H9 (cell line): Measurements from ENCODE around the gene AKR7A2. TPM values are rescaled to one million over a fixed set of nuclear protein-coding genes. Genes with fewer than 3 reads are reported as not detected.

Source experiments
- DNase-seq: peaks from one replicate; pipeline ENCODE4 v3.0.0-alpha.2; 2017
- H2AFZ ChIP-seq: one replicate; pipeline ENCODE4 v1.6.1; 2013; ENCODE audit warnings: mild to moderate bottlenecking, low read length, control low read depth, moderate library complexity
- H2AK5ac ChIP-seq: 2 replicates; pipeline ENCODE4 v1.6.1; 2013; ENCODE audit warnings: low read length, control low read depth, mixed read lengths; ENCODE audit not compliant: insufficient read length
- H2BK120ac ChIP-seq: one replicate; pipeline ENCODE4 v1.6.1; 2013; ENCODE audit warnings: low read depth, mild to moderate bottlenecking, low read length, control low read depth, inconsistent platforms; ENCODE audit not compliant: poor library complexity, severe bottlenecking
- H2BK12ac ChIP-seq: 2 replicates; pipeline ENCODE4 v1.6.1; 2013; ENCODE audit warnings: low read length, control low read depth, mixed read lengths, low read depth; ENCODE audit not compliant: insufficient read length
- H2BK15ac ChIP-seq: 2 replicates; pipeline ENCODE4 v1.6.1; 2013; ENCODE audit warnings: low read depth, low read length, control low read depth
- H2BK20ac ChIP-seq: one replicate; pipeline ENCODE4 v1.6.1; 2013; ENCODE audit warnings: low read depth, mild to moderate bottlenecking, low read length, control low read depth, inconsistent platforms; ENCODE audit not compliant: poor library complexity, severe bottlenecking
- H2BK5ac ChIP-seq: 2 replicates; pipeline ENCODE4 v1.6.1; 2013; ENCODE audit warnings: low read length, control low read depth, mixed read lengths; ENCODE audit not compliant: insufficient read length
- H3K14ac ChIP-seq: 2 replicates; pipeline ENCODE4 v1.6.1; 2013; ENCODE audit warnings: low read length, control low read depth; ENCODE audit not compliant: insufficient read depth
- H3K18ac ChIP-seq: 2 replicates; pipeline ENCODE4 v1.6.1; 2013; ENCODE audit warnings: low read depth, mild to moderate bottlenecking, mixed read lengths, low read length, control low read depth; ENCODE audit not compliant: insufficient read length
- H3K23ac ChIP-seq: 2 replicates; pipeline ENCODE4 v1.6.1; 2013; ENCODE audit warnings: low read length, control low read depth, mixed read lengths, low read depth; ENCODE audit not compliant: insufficient read length
- H3K23me2 ChIP-seq: 2 replicates; pipeline ENCODE4 v1.6.1; 2013; ENCODE audit warnings: low read depth, mild to moderate bottlenecking, mixed read lengths, low read length, control low read depth; ENCODE audit not compliant: insufficient read length, poor library complexity, severe bottlenecking
- H3K27ac ChIP-seq: 2 replicates; pipeline ENCODE4 v1.5.1; 2013; ENCODE audit warnings: low read length, control low read depth, mixed read lengths, low read depth; ENCODE audit not compliant: insufficient read length
- H3K27me3 ChIP-seq: 2 replicates; pipeline ENCODE4 v1.6.1; 2013; ENCODE audit warnings: low read length, control low read depth, inconsistent platforms; ENCODE audit not compliant: insufficient read depth
- H3K4ac ChIP-seq: 2 replicates; pipeline ENCODE4 v1.6.1; 2013; ENCODE audit warnings: low read depth, mild to moderate bottlenecking, control low read depth, inconsistent platforms, low read length, moderate library complexity
- H3K4me1 ChIP-seq: 2 replicates; pipeline ENCODE4 v1.6.1; 2013; ENCODE audit warnings: low read length, control low read depth, inconsistent platforms; ENCODE audit not compliant: insufficient read depth
- H3K4me2 ChIP-seq: 2 replicates; pipeline ENCODE4 v1.6.1; 2013; ENCODE audit warnings: low read length, control low read depth, mixed read lengths; ENCODE audit not compliant: insufficient read length, insufficient read depth
- H3K56ac ChIP-seq: 2 replicates; pipeline ENCODE4 v1.6.1; 2013; ENCODE audit warnings: low read depth, mild to moderate bottlenecking, mixed read lengths, low read length, control low read depth; ENCODE audit not compliant: insufficient read length
- H3K79me1 ChIP-seq: 2 replicates; pipeline ENCODE4 v1.6.1; 2013; ENCODE audit warnings: low read depth, mild to moderate bottlenecking, moderate library complexity, low read length, control low read depth, inconsistent platforms; ENCODE audit not compliant: insufficient read depth, poor library complexity, severe bottlenecking
- H3K79me2 ChIP-seq: 2 replicates; pipeline ENCODE4 v1.6.1; 2013; ENCODE audit warnings: low read length, control low read depth, inconsistent platforms; ENCODE audit not compliant: insufficient read depth
- H3K9ac ChIP-seq: 2 replicates; pipeline ENCODE4 v1.6.1; 2013; ENCODE audit warnings: low read length, control low read depth, mixed read lengths; ENCODE audit not compliant: insufficient read length; ENCODE audit errors: extremely low read depth
- H3K9me3 ChIP-seq: one replicate; pipeline ENCODE4 v1.6.1; 2013; ENCODE audit warnings: low read depth, low read length, inconsistent platforms; ENCODE audit not compliant: control insufficient read depth
- H3T11ph ChIP-seq: one replicate; pipeline ENCODE4 v1.6.1; 2013; ENCODE audit warnings: mild to moderate bottlenecking, low read length, control low read depth, inconsistent platforms
- H4K20me1 ChIP-seq: one replicate; pipeline ENCODE4 v1.6.1; 2013; ENCODE audit not compliant: control insufficient read depth, insufficient read length, insufficient read depth
- H4K5ac ChIP-seq: 2 replicates; pipeline ENCODE4 v1.6.1; 2013; ENCODE audit warnings: low read depth, mild to moderate bottlenecking, mixed read lengths, low read length, control low read depth; ENCODE audit not compliant: insufficient read length
- H4K8ac ChIP-seq: replicated peaks from 2 replicates; pipeline ENCODE4 v1.6.1; 2013; ENCODE audit warnings: low read length, control low read depth, mixed read lengths, low read depth; ENCODE audit not compliant: insufficient read length
- H4K91ac ChIP-seq: 2 replicates; pipeline ENCODE4 v1.6.1; 2013; ENCODE audit warnings: low read depth, mild to moderate bottlenecking, moderate library complexity, mixed read lengths, low read length, control low read depth; ENCODE audit not compliant: insufficient read length
- H3K27ac Mint-ChIP-seq, 3 experiments: 2 replicates in 2 of 3; 3 replicates in 1 of 3; pipeline ENCODE4 v1.8.0; 2020 to 2021; ENCODE audit warnings: mixed read lengths in 3 of 3, mild to moderate bottlenecking in 1 of 3, moderate library complexity in 1 of 3
- H3K27me3 Mint-ChIP-seq: 2 replicates; pipeline ENCODE4 v1.8.0; 2021; ENCODE audit warnings: low read depth, mild to moderate bottlenecking, moderate library complexity, mixed read lengths
- H3K36me3 Mint-ChIP-seq, 3 experiments: 2 replicates in 2 of 3; 3 replicates in 1 of 3; pipeline ENCODE4 v1.8.0; 2020 to 2021; ENCODE audit warnings: low read depth in 3 of 3, mixed read lengths in 3 of 3; ENCODE audit not compliant: insufficient read depth in 1 of 3
- H3K4me1 Mint-ChIP-seq, 2 experiments: 2 replicates each; pipeline ENCODE4 v1.8.0; 2020; ENCODE audit warnings: mixed read lengths in 2 of 2
- H3K4me3 Mint-ChIP-seq, 2 experiments: 2 replicates in 1 of 2; 3 replicates in 1 of 2; pipeline ENCODE4 v1.8.0; 2020 to 2021; ENCODE audit warnings: mild to moderate bottlenecking in 2 of 2, mixed read lengths in 2 of 2, moderate library complexity in 1 of 2
- H3K9me3 Mint-ChIP-seq, 2 experiments: 2 replicates in 1 of 2; 3 replicates in 1 of 2; pipeline ENCODE4 v1.8.0; 2020; ENCODE audit warnings: mild to moderate bottlenecking in 2 of 2, mixed read lengths in 2 of 2, moderate library complexity in 1 of 2
- WGBS: extraction: QIAGEN DNeasy Blood & Tissue Kit; methylation state at CpG from one replicate; pipeline ENCODE4 v1.1.7; 2013; ENCODE audit warnings: missing lambda C conversion rate, low lambda C conversion rate, mixed read lengths; ENCODE audit not compliant: insufficient read length; ENCODE audit errors: extremely low coverage; 5-methylcytosine and 5-hydroxymethylcytosine counted together
- total RNA-seq: library from RNA; stranded (reverse); gene quantifications from 2 replicates; pipeline ENCODE4 v1.2.1, GENCODE V29; 2021
- TF ChIP-seq, protein P1 (sequence below): fragments of 200-600 bp; sonication (generic); conservative IDR thresholded peaks from 3 replicates; pipeline ENCODE4 v1.8.0; 2021; ENCODE audit warnings: antibody characterized with exemption, mild to moderate bottlenecking

AKR7A2 gene
- total RNA-seq, 1 experiment from 2014 or later, result 50.3 TPM

DNA sequence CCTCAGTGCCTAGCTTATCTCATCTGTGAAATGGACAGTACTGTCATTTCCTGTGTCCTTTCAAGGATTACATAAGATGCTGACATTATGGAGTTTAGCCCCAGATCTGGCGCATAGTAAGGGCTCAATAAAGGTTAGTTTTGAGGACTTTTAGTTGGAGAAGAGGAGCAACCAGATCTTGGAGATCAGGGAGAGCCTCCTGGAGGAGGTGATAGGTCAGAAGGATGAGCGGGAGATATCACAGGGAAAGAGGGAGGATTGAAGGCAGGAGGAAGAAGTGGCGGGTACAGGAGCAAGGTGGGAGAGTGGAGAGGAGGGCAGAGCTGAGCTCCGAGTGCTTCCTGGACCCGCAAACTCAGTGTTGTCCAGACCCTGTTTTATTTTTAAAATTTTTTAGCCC is 17.7 kb upstream of the AKR7A2 start:
- TF ChIP-seq, protein P1, sequence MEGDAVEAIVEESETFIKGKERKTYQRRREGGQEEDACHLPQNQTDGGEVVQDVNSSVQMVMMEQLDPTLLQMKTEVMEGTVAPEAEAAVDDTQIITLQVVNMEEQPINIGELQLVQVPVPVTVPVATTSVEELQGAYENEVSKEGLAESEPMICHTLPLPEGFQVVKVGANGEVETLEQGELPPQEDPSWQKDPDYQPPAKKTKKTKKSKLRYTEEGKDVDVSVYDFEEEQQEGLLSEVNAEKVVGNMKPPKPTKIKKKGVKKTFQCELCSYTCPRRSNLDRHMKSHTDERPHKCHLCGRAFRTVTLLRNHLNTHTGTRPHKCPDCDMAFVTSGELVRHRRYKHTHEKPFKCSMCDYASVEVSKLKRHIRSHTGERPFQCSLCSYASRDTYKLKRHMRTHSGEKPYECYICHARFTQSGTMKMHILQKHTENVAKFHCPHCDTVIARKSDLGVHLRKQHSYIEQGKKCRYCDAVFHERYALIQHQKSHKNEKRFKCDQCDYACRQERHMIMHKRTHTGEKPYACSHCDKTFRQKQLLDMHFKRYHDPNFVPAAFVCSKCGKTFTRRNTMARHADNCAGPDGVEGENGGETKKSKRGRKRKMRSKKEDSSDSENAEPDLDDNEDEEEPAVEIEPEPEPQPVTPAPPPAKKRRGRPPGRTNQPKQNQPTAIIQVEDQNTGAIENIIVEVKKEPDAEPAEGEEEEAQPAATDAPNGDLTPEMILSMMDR, result no peak
- H3K9me3 ChIP-seq, result no peaks in the 10 kb centered on the region
- no peak overlapping the region for H4K5ac ChIP-seq
- no peak overlapping the region for H3T11ph ChIP-seq
- H3K23me2 ChIP-seq, result no peaks in the 10 kb centered on the region
- WGBS, result no CpG with 5 or more reads among the region's 5 CpGs
- no peak overlapping the region for H3K23ac ChIP-seq
- no peaks in the 10 kb centered on the region for H3K79me2 ChIP-seq
- H2AK5ac ChIP-seq, result no peak overlapping the region
- no peaks in the 10 kb centered on the region for H3K9me3 Mint-ChIP-seq
- no peak for DNase-seq
- H3K4me2 ChIP-seq, result no peak overlapping the region
- H2AFZ ChIP-seq, result no peak overlapping the region
- H3K9ac ChIP-seq, result no peak overlapping the region
- no peak overlapping the region for H4K8ac ChIP-seq
- no peak overlapping the region for H2BK5ac ChIP-seq
- no peaks in the 10 kb centered on the region for H3K4me1 Mint-ChIP-seq
- H2BK120ac ChIP-seq, result no peak overlapping the region
- peaks cover 10 to 20% (median 12%) of the 10 kb centered on the region in 3 experiments; a peak in 6 of 7 replicates for H3K36me3 Mint-ChIP-seq
- H3K56ac ChIP-seq, result no peak overlapping the region
- no peaks in the 10 kb centered on the region; the same call in 1 of the 2 replicates for H3K27me3 Mint-ChIP-seq
- H3K4ac ChIP-seq, result no peak overlapping the region
- H3K4me1 ChIP-seq, result no peaks in the 10 kb centered on the region
- H3K79me1 ChIP-seq, result no peaks in the 10 kb centered on the region
- H3K27me3 ChIP-seq, result no peaks in the 10 kb centered on the region
- H2BK20ac ChIP-seq, result no peak overlapping the region
- H3K4me3 Mint-ChIP-seq, result no peak overlapping the region
- no peak overlapping the region for H2BK15ac ChIP-seq
- H3K27ac ChIP-seq, result no peak overlapping the region
- peak overlapping the region in 1 of 3 experiments; percentile 46; a peak in 2 of 7 replicates for H3K27ac Mint-ChIP-seq
- no peak overlapping the region for H4K91ac ChIP-seq
- no peaks in the 10 kb centered on the region for H4K20me1 ChIP-seq
- H3K14ac ChIP-seq, result no peak overlapping the region
- H2BK12ac ChIP-seq, result no peak overlapping the region
- no peak overlapping the region for H3K18ac ChIP-seq
